ENCODE measurements around the gene POLR2C.

The POLR2C gene

GRCh38 chr16:57481421-57481820 lies 18.9 kb downstream of the POLR2C start:
- Histone ChIP-seq H3K4me3 (ENCODE audit: low read length) (no peak overlapping the region), H3K9ac (ENCODE audit: low read length) (no peak overlapping the region), H3K9me3 (ENCODE audit: control insufficient read depth, low read length) (no peaks in the 10 kb centered on the region), H3K27me3 (replicated peaks; ENCODE audit: control insufficient read depth, insufficient read depth, low read length) (no peaks in the 10 kb centered on the region), H3K4me1 (ENCODE audit: control insufficient read depth, insufficient read depth, low read length) (peaks cover 26% of the 10 kb centered on the region), H3K36me3 (ENCODE audit: control insufficient read depth, insufficient read depth, low read length, severe bottlenecking) (no peaks in the 10 kb centered on the region)
- DNase-seq (ENCODE audit: low read depth) = no peak

- no peaks in the 10 kb centered on the region for H3K36me3 ChIP-seq (ENCODE audit: control insufficient read depth, insufficient read depth, low read length, severe bottlenecking)
- H3K9me3 ChIP-seq (ENCODE audit: control insufficient read depth, low read length) = no peaks in the 10 kb centered on the region
- H3K4me1 ChIP-seq (ENCODE audit: control insufficient read depth, insufficient read depth, low read length) = peaks cover 31% of the 10 kb centered on the region
- no peaks in the 10 kb centered on the region for H3K27me3 ChIP-seq (replicated peaks; ENCODE audit: control insufficient read depth, insufficient read depth, low read length)
- H3K4me3 ChIP-seq (ENCODE audit: low read length) = no peak overlapping the region
- H3K9ac ChIP-seq (ENCODE audit: low read length) = no peak overlapping the region
- DNase-seq (ENCODE audit: low read depth) = no peak
Observed at GRCh38 chr16:57482845-57483545, 20.5 kb downstream of the POLR2C start.

GRCh38 chr16:57483725-57484514 lies 21.4 kb downstream of the POLR2C start:
- no peak overlapping the region for H3K4me3 ChIP-seq (ENCODE audit: low read length)
- peaks cover 23% of the 10 kb centered on the region for H3K4me1 ChIP-seq (ENCODE audit: control insufficient read depth, insufficient read depth, low read length)
- no peaks in the 10 kb centered on the region for H3K36me3 ChIP-seq (ENCODE audit: control insufficient read depth, insufficient read depth, low read length, severe bottlenecking)
- H3K9ac ChIP-seq (ENCODE audit: low read length) = no peak overlapping the region
- DNase-seq (ENCODE audit: low read depth) = no peak
- H3K27me3 ChIP-seq (replicated peaks; ENCODE audit: control insufficient read depth, insufficient read depth, low read length) = no peaks in the 10 kb centered on the region
- H3K9me3 ChIP-seq (ENCODE audit: control insufficient read depth, low read length) = no peaks in the 10 kb centered on the region

- no peak overlapping the region for H3K4me3 ChIP-seq (ENCODE audit: low read length)
- no peak for DNase-seq (ENCODE audit: low read depth)
- no peaks in the 10 kb centered on the region for H3K36me3 ChIP-seq (ENCODE audit: control insufficient read depth, insufficient read depth, low read length, severe bottlenecking)
- no peak overlapping the region for H3K9ac ChIP-seq (ENCODE audit: low read length)
- H3K4me1 ChIP-seq (ENCODE audit: control insufficient read depth, insufficient read depth, low read length) = peaks cover 17% of the 10 kb centered on the region
- H3K9me3 ChIP-seq (ENCODE audit: control insufficient read depth, low read length) = no peaks in the 10 kb centered on the region
- H3K27me3 ChIP-seq (replicated peaks; ENCODE audit: control insufficient read depth, insufficient read depth, low read length) = no peaks in the 10 kb centered on the region
Observed at GRCh38 chr16:57484515-57485005, 22.1 kb downstream of the POLR2C start.

GRCh38 chr16:57485091-57485915 lies 22.8 kb downstream of the POLR2C start:
- H3K4me3 ChIP-seq (ENCODE audit: low read length) = peak overlapping the region; percentile 87
- H3K36me3 ChIP-seq (ENCODE audit: control insufficient read depth, insufficient read depth, low read length, severe bottlenecking) = no peaks in the 10 kb centered on the region
- no peaks in the 10 kb centered on the region for H3K27me3 ChIP-seq (replicated peaks; ENCODE audit: control insufficient read depth, insufficient read depth, low read length)
- peaks cover 13% of the 10 kb centered on the region for H3K4me1 ChIP-seq (ENCODE audit: control insufficient read depth, insufficient read depth, low read length)
- peak overlapping the region; percentile 88 for H3K9ac ChIP-seq (ENCODE audit: low read length)
- no peak for DNase-seq (ENCODE audit: low read depth)
- H3K9me3 ChIP-seq (ENCODE audit: control insufficient read depth, low read length) = no peaks in the 10 kb centered on the region

GRCh38 chr16:57485916-57486857 lies 23.7 kb downstream of the POLR2C start, which contains the start of gene DOK4:
TSS of gene DOK4 (minus strand) at chr16:57486493. CDS start at chr16:57479507, 6,986 bp downstream.
- H3K4me1 ChIP-seq (ENCODE audit: control insufficient read depth, insufficient read depth, low read length) = peaks cover 13% of the 10 kb centered on the region
- peak; percentile 93 for DNase-seq (ENCODE audit: low read depth)
- no peaks in the 10 kb centered on the region for H3K9me3 ChIP-seq (ENCODE audit: control insufficient read depth, low read length)
- peak within 1 kb of the TSS; percentile 87 for H3K4me3 ChIP-seq (ENCODE audit: low read length)
- H3K9ac ChIP-seq (ENCODE audit: low read length) = peak within 1 kb of the TSS; percentile 88
- H3K27me3 ChIP-seq (replicated peaks; ENCODE audit: control insufficient read depth, insufficient read depth, low read length) = no peaks in the 10 kb centered on the region
- no peaks in the 10 kb centered on the region for H3K36me3 ChIP-seq (ENCODE audit: control insufficient read depth, insufficient read depth, low read length, severe bottlenecking)

GRCh38 chr16:57486858-57487834 lies 24.7 kb downstream of the POLR2C start:
- no peak for DNase-seq (ENCODE audit: low read depth)
- peak overlapping the region; percentile 59 for H3K9ac ChIP-seq (ENCODE audit: low read length)
- no peaks in the 10 kb centered on the region for H3K9me3 ChIP-seq (ENCODE audit: control insufficient read depth, low read length)
- H3K4me1 ChIP-seq (ENCODE audit: control insufficient read depth, insufficient read depth, low read length) = peaks cover 13% of the 10 kb centered on the region
- peak overlapping the region; percentile 77 for H3K4me3 ChIP-seq (ENCODE audit: low read length)
- H3K27me3 ChIP-seq (replicated peaks; ENCODE audit: control insufficient read depth, insufficient read depth, low read length) = no peaks in the 10 kb centered on the region
- H3K36me3 ChIP-seq (ENCODE audit: control insufficient read depth, insufficient read depth, low read length, severe bottlenecking) = no peaks in the 10 kb centered on the region

GRCh38 chr16:57489229-57489628 lies 26.8 kb downstream of the POLR2C start:
- Histone ChIP-seq H3K9me3 (ENCODE audit: control insufficient read depth, low read length) (no peaks in the 10 kb centered on the region), H3K9ac (ENCODE audit: low read length) (no peak overlapping the region), H3K4me1 (ENCODE audit: control insufficient read depth, insufficient read depth, low read length) (peaks cover 13% of the 10 kb centered on the region), H3K27me3 (replicated peaks; ENCODE audit: control insufficient read depth, insufficient read depth, low read length) (peaks cover under 1% of the 10 kb centered on the region), H3K4me3 (ENCODE audit: low read length) (no peak overlapping the region), H3K36me3 (ENCODE audit: control insufficient read depth, insufficient read depth, low read length, severe bottlenecking) (no peaks in the 10 kb centered on the region)
- no peak for DNase-seq (ENCODE audit: low read depth)

GRCh38 chr16:57493767-57494166 lies 31.3 kb downstream of the POLR2C start:
- Histone ChIP-seq H3K27me3 (replicated peaks; ENCODE audit: control insufficient read depth, insufficient read depth, low read length) (peaks cover 15% of the 10 kb centered on the region), H3K36me3 (ENCODE audit: control insufficient read depth, insufficient read depth, low read length, severe bottlenecking) (no peaks in the 10 kb centered on the region), H3K4me1 (ENCODE audit: control insufficient read depth, insufficient read depth, low read length) (no peaks in the 10 kb centered on the region), H3K4me3 (ENCODE audit: low read length) (no peak overlapping the region), H3K9me3 (ENCODE audit: control insufficient read depth, low read length) (no peaks in the 10 kb centered on the region), H3K9ac (ENCODE audit: low read length) (no peak overlapping the region)
- DNase-seq (ENCODE audit: low read depth) = no peak

Data from adipocyte (in vitro differentiated cells).